HepG2 (cell line): Measurements from ENCODE around the gene SEMA3B. TPM values are rescaled to one million over a fixed set of nuclear protein-coding genes. Genes with fewer than 3 reads are reported as not detected.

Source experiments
- ETV6 ChIP-seq: sonication (generic); formaldehyde crosslinking; conservative IDR thresholded peaks from 2 replicates; pipeline ENCODE4 v1.4.0; 2020; ENCODE audit warnings: missing genetic modification reagents
- EZH2 ChIP-seq: conservative IDR thresholded peaks from 2 replicates; pipeline ENCODE4 v1.6.1; 2012; ENCODE audit warnings: mild to moderate bottlenecking, low read depth, low read length, moderate library complexity
- JARID2 ChIP-seq: sonication (generic); formaldehyde crosslinking; IDR thresholded peaks from 2 replicates; pipeline ENCODE4 v1.8.1; 2023; ENCODE audit warnings: missing genetic modification reagents, inconsistent platforms; ENCODE audit not compliant: insufficient replicate concordance
- MAFG ChIP-seq: sonication (generic); formaldehyde crosslinking; IDR thresholded peaks from 2 replicates; pipeline ENCODE4 v1.5.1; 2020; ENCODE audit warnings: mild to moderate bottlenecking, missing genetic modification reagents
- MXD4 ChIP-seq: IDR thresholded peaks from 2 replicates; pipeline ENCODE4 v1.6.1; 2016; ENCODE audit warnings: mild to moderate bottlenecking, missing biosample characterization, missing genetic modification reagents
- SMARCC2 ChIP-seq: fragments of 450-650 bp; IDR thresholded peaks from 2 replicates; pipeline ENCODE4 v1.6.1; 2017; ENCODE audit warnings: antibody characterized with exemption, mild to moderate bottlenecking
- SYNCRIP ChIP-seq: fragments of 200-400 bp; formaldehyde crosslinking; IDR thresholded peaks from 2 replicates; pipeline ENCODE4 v1.6.1; 2018; ENCODE audit warnings: mild to moderate bottlenecking, low read depth, low read length; ENCODE audit not compliant: insufficient read depth
- ZKSCAN8 ChIP-seq: IDR thresholded peaks from 2 replicates; pipeline ENCODE4 v1.6.1; 2016; ENCODE audit warnings: borderline replicate concordance, missing genetic modification reagents, missing compliant biosample characterization
- ZNF317 ChIP-seq: sonication (generic); formaldehyde crosslinking; IDR thresholded peaks from 2 replicates; pipeline ENCODE4 v1.5.0; 2020; ENCODE audit warnings: mild to moderate bottlenecking, missing genetic modification reagents
- ZNF329 ChIP-seq: sonication (generic); formaldehyde crosslinking; IDR thresholded peaks from 2 replicates; pipeline ENCODE4 v1.9.0; 2021; ENCODE audit warnings: low read depth, mild to moderate bottlenecking, missing genetic modification reagents
- ZNF550 ChIP-seq: sonication (generic); formaldehyde crosslinking; IDR thresholded peaks from 2 replicates; pipeline ENCODE4 v1.4.0; 2020; ENCODE audit warnings: mild to moderate bottlenecking, missing genetic modification reagents, borderline replicate concordance
- ZNF773 ChIP-seq: sonication (generic); formaldehyde crosslinking; IDR thresholded peaks from 2 replicates; pipeline ENCODE4 v1.4.0; 2020; ENCODE audit warnings: missing genetic modification reagents, borderline replicate concordance
- polyA plus RNA-seq, 8 experiments: library from polyadenylated mRNA; depleted of rRNA in 3 of 8; stranded (reverse) in 7 of 8; unstranded in 1 of 8; fragments of >200 nt; fragmentation: Illumina TruSeq in 4 of 8; extraction: Trizol in 4 of 8; gene quantifications; 2 replicates each; pipeline versions ENCODE4 v1.2.1 to v1.2.3, GENCODE V29; 2011 to 2016; ENCODE audit warnings: low read depth in 4 of 8, missing spikeins in 1 of 8, mixed read lengths in 1 of 8; ENCODE audit not compliant: insufficient read depth in 1 of 8
- total RNA-seq, 5 experiments: library from RNA; depleted of rRNA; stranded (reverse); fragments of >200 nt; fragmentation: Illumina TruSeq; extraction: Trizol; gene quantifications; 2 replicates each; pipeline ENCODE4 v1.2.3, GENCODE V29; 2016; ENCODE audit warnings: low read depth in 1 of 5
- TF ChIP-seq, protein P1 (sequence below): sonication (generic); formaldehyde crosslinking; IDR thresholded peaks from 2 replicates; pipeline ENCODE4 v1.4.0; 2020; ENCODE audit warnings: missing genetic modification reagents, borderline replicate concordance
- TF ChIP-seq, protein P2 (sequence below): sonication (generic); formaldehyde crosslinking; IDR thresholded peaks from 2 replicates; pipeline ENCODE4 v1.5.0; 2020; ENCODE audit warnings: mild to moderate bottlenecking, missing genetic modification reagents, borderline replicate concordance

Gene SEMA3B
- total and polyA plus RNA-seq, 2 of the 13 experiments (the other 11 are each of a cell fraction or from before 2014, with no cell fraction given), result 93.2 to 158 TPM

DNA sequence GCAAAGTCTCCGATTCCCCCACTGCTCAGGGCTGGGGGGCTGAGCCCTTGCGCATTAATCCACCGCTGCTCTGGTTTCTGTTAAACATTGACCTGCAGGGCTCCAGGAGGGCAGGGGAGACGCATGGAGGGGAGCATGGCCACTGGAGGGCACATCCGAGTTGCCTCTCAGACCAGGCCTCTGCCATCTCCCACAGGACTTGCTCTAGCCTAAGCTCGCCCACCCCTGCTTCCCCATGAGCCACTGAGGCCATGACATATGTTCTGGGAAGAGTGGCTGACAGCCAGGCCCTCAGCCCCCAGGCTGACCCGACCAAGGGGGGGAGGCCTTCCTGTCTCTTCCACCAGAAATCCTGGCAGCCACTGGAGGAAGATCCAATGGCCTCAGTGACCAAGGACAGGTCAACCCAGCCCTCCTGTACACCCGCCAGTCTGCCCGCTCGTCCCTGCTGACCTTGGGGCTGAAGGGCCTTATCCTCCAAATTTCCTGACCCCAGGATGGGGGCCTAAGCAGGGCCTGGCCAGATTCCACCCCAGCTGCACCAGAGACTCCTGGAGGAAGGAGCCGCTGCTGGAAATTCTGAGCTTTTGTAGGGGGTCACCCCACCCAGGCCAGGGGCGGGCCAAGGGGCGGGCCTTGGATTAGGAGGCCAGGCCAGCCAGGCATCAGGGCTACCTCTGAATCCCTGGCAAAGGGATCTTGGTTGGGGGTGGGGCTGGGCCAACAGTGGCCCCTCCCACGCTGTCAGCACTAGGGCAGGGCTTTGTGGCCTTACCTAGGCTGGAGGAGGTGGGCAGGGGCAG is 34.3 kb downstream of the SEMA3B start, which contains the start of gene HYAL1 (continued):
- 0 out of 2 replicates have a peak, but pooled peaks have one; percentile 50 for TF ChIP-seq MXD4 (CRISPR knock-in tag)
- TF ChIP-seq ETV6, result peak; percentile 65; the same call in 1 of the 2 replicates
- TF ChIP-seq, protein P1, sequence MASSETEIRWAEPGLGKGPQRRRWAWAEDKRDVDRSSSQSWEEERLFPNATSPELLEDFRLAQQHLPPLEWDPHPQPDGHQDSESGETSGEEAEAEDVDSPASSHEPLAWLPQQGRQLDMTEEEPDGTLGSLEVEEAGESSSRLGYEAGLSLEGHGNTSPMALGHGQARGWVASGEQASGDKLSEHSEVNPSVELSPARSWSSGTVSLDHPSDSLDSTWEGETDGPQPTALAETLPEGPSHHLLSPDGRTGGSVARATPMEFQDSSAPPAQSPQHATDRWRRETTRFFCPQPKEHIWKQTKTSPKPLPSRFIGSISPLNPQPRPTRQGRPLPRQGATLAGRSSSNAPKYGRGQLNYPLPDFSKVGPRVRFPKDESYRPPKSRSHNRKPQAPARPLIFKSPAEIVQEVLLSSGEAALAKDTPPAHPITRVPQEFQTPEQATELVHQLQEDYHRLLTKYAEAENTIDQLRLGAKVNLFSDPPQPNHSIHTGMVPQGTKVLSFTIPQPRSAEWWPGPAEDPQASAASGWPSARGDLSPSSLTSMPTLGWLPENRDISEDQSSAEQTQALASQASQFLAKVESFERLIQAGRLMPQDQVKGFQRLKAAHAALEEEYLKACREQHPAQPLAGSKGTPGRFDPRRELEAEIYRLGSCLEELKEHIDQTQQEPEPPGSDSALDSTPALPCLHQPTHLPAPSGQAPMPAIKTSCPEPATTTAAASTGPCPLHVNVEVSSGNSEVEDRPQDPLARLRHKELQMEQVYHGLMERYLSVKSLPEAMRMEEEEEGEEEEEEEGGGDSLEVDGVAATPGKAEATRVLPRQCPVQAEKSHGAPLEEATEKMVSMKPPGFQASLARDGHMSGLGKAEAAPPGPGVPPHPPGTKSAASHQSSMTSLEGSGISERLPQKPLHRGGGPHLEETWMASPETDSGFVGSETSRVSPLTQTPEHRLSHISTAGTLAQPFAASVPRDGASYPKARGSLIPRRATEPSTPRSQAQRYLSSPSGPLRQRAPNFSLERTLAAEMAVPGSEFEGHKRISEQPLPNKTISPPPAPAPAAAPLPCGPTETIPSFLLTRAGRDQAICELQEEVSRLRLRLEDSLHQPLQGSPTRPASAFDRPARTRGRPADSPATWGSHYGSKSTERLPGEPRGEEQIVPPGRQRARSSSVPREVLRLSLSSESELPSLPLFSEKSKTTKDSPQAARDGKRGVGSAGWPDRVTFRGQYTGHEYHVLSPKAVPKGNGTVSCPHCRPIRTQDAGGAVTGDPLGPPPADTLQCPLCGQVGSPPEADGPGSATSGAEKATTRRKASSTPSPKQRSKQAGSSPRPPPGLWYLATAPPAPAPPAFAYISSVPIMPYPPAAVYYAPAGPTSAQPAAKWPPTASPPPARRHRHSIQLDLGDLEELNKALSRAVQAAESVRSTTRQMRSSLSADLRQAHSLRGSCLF (CRISPR knock-in tag), result no peak
- TF ChIP-seq, protein P2, sequence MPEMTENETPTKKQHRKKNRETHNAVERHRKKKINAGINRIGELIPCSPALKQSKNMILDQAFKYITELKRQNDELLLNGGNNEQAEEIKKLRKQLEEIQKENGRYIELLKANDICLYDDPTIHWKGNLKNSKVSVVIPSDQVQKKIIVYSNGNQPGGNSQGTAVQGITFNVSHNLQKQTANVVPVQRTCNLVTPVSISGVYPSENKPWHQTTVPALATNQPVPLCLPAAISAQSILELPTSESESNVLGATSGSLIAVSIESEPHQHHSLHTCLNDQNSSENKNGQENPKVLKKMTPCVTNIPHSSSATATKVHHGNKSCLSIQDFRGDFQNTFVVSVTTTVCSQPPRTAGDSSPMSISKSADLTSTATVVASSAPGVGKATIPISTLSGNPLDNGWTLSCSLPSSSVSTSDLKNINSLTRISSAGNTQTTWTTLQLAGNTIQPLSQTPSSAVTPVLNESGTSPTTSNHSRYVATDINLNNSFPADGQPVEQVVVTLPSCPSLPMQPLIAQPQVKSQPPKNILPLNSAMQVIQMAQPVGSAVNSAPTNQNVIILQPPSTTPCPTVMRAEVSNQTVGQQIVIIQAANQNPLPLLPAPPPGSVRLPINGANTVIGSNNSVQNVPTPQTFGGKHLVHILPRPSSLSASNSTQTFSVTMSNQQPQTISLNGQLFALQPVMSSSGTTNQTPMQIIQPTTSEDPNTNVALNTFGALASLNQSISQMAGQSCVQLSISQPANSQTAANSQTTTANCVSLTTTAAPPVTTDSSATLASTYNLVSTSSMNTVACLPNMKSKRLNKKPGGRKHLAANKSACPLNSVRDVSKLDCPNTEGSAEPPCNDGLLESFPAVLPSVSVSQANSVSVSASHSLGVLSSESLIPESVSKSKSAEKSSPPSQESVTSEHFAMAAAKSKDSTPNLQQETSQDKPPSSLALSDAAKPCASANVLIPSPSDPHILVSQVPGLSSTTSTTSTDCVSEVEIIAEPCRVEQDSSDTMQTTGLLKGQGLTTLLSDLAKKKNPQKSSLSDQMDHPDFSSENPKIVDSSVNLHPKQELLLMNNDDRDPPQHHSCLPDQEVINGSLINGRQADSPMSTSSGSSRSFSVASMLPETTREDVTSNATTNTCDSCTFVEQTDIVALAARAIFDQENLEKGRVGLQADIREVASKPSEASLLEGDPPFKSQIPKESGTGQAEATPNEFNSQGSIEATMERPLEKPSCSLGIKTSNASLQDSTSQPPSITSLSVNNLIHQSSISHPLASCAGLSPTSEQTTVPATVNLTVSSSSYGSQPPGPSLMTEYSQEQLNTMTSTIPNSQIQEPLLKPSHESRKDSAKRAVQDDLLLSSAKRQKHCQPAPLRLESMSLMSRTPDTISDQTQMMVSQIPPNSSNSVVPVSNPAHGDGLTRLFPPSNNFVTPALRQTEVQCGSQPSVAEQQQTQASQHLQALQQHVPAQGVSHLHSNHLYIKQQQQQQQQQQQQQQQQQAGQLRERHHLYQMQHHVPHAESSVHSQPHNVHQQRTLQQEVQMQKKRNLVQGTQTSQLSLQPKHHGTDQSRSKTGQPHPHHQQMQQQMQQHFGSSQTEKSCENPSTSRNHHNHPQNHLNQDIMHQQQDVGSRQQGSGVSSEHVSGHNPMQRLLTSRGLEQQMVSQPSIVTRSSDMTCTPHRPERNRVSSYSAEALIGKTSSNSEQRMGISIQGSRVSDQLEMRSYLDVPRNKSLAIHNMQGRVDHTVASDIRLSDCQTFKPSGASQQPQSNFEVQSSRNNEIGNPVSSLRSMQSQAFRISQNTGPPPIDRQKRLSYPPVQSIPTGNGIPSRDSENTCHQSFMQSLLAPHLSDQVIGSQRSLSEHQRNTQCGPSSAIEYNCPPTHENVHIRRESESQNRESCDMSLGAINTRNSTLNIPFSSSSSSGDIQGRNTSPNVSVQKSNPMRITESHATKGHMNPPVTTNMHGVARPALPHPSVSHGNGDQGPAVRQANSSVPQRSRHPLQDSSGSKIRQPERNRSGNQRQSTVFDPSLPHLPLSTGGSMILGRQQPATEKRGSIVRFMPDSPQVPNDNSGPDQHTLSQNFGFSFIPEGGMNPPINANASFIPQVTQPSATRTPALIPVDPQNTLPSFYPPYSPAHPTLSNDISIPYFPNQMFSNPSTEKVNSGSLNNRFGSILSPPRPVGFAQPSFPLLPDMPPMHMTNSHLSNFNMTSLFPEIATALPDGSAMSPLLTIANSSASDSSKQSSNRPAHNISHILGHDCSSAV (CRISPR knock-in tag), result no peak
- no peak for TF ChIP-seq MAFG (CRISPR knock-in tag)
- no peak for TF ChIP-seq ZNF329
- no peak for TF ChIP-seq JARID2
- TF ChIP-seq ZNF317 (CRISPR knock-in tag), result peak; percentile 66; the same call in 1 of the 2 replicates
- TF ChIP-seq ZNF550 (CRISPR knock-in tag), result 0 out of 2 replicates have a peak, but pooled peaks have one; percentile 51
- TF ChIP-seq SMARCC2, result no peak
- TF ChIP-seq ZNF773 (CRISPR knock-in tag), result no peak
- no peak for TF ChIP-seq ZKSCAN8 (CRISPR knock-in tag)
- no peak for TF ChIP-seq SYNCRIP
- no peak for TF ChIP-seq EZH2
